Osteocyte (in vitro differentiated cells): ENCODE data around the gene RNF212. TPM values are rescaled to one million over a fixed set of nuclear protein-coding genes. Genes with fewer than 3 reads are reported as not detected.

Experiments
- DNase-seq: peaks from one replicate; pipeline ENCODE4 v3.0.0; 2021; ENCODE audit warnings: mixed read lengths; ENCODE audit not compliant: unreplicated experiment; ENCODE audit errors: extremely low spot score
- H3K27ac Mint-ChIP-seq: one replicate; pipeline ENCODE4 v1.8.0; 2021; ENCODE audit warnings: mild to moderate bottlenecking, mixed read lengths; ENCODE audit not compliant: unreplicated experiment
- H3K27me3 Mint-ChIP-seq: one replicate; pipeline ENCODE4 v1.8.0; 2021; ENCODE audit warnings: mixed read lengths; ENCODE audit not compliant: unreplicated experiment
- H3K36me3 Mint-ChIP-seq: one replicate; pipeline ENCODE4 v1.8.0; 2021; ENCODE audit warnings: mixed read lengths; ENCODE audit not compliant: unreplicated experiment
- H3K4me1 Mint-ChIP-seq: one replicate; pipeline ENCODE4 v1.8.0; 2021; ENCODE audit warnings: mixed read lengths; ENCODE audit not compliant: unreplicated experiment
- H3K4me3 Mint-ChIP-seq: one replicate; pipeline ENCODE4 v1.8.0; 2021; ENCODE audit warnings: mild to moderate bottlenecking, moderate library complexity, mixed read lengths; ENCODE audit not compliant: unreplicated experiment
- H3K9me3 Mint-ChIP-seq: one replicate; pipeline ENCODE4 v1.8.0; 2021; ENCODE audit warnings: mixed read lengths; ENCODE audit not compliant: unreplicated experiment
- total RNA-seq: library from RNA; stranded (reverse); gene quantifications from 2 replicates; pipeline ENCODE4 v1.2.1, GENCODE V29; 2021
- TF ChIP-seq, protein P1 (sequence below): fragments of 200-600 bp; sonication (generic); IDR thresholded peaks from 2 replicates; pipeline ENCODE4 v1.5.0; 2021; ENCODE audit warnings: antibody characterized with exemption, mild to moderate bottlenecking, moderate library complexity

Gene RNF212
- total RNA-seq, 1 donor from 2014 or later, result 3.8 TPM

GRCh38 chr4:1024882-1025545, 88.3 kb downstream of the RNF212 start:
- H3K27me3 Mint-ChIP-seq, result no peaks in the 10 kb centered on the region
- no peak for DNase-seq
- H3K36me3 Mint-ChIP-seq, result peaks cover 4% of the 10 kb centered on the region
- TF ChIP-seq, protein P1, sequence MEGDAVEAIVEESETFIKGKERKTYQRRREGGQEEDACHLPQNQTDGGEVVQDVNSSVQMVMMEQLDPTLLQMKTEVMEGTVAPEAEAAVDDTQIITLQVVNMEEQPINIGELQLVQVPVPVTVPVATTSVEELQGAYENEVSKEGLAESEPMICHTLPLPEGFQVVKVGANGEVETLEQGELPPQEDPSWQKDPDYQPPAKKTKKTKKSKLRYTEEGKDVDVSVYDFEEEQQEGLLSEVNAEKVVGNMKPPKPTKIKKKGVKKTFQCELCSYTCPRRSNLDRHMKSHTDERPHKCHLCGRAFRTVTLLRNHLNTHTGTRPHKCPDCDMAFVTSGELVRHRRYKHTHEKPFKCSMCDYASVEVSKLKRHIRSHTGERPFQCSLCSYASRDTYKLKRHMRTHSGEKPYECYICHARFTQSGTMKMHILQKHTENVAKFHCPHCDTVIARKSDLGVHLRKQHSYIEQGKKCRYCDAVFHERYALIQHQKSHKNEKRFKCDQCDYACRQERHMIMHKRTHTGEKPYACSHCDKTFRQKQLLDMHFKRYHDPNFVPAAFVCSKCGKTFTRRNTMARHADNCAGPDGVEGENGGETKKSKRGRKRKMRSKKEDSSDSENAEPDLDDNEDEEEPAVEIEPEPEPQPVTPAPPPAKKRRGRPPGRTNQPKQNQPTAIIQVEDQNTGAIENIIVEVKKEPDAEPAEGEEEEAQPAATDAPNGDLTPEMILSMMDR, result no peak
- no peak overlapping the region for H3K27ac Mint-ChIP-seq
- H3K4me3 Mint-ChIP-seq, result no peak overlapping the region
- H3K9me3 Mint-ChIP-seq, result no peaks in the 10 kb centered on the region
- peaks cover 11% of the 10 kb centered on the region for H3K4me1 Mint-ChIP-seq

DNA sequence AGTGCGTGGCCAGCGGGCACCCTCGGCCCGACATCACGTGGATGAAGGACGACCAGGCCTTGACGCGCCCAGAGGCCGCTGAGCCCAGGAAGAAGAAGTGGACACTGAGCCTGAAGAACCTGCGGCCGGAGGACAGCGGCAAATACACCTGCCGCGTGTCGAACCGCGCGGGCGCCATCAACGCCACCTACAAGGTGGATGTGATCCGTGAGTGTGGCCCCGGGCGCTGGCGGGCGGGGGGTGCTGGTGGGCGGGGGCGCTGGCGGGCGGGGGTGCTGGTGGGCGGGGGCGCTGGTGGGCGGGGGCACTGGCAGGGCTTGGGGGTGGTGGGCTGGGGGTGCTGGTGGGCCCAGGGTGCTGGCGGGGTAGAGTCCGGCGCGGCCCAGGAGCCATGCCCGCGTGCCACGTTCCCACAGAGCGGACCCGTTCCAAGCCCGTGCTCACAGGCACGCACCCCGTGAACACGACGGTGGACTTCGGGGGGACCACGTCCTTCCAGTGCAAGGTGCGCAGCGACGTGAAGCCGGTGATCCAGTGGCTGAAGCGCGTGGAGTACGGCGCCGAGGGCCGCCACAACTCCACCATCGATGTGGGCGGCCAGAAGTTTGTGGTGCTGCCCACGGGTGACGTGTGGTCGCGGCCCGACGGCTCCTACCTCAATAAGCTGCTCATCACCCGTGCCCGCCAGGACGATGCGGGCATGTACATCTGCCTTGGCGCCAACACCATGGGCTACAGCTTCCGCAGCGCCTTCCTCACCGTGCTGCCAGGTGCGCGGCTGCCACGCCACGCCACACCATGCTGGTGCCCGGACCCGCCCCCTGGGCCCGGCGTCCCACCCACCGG, 89.2 kb downstream of the RNF212 start:
- H3K27me3 Mint-ChIP-seq, result no peaks in the 10 kb centered on the region

DNA sequence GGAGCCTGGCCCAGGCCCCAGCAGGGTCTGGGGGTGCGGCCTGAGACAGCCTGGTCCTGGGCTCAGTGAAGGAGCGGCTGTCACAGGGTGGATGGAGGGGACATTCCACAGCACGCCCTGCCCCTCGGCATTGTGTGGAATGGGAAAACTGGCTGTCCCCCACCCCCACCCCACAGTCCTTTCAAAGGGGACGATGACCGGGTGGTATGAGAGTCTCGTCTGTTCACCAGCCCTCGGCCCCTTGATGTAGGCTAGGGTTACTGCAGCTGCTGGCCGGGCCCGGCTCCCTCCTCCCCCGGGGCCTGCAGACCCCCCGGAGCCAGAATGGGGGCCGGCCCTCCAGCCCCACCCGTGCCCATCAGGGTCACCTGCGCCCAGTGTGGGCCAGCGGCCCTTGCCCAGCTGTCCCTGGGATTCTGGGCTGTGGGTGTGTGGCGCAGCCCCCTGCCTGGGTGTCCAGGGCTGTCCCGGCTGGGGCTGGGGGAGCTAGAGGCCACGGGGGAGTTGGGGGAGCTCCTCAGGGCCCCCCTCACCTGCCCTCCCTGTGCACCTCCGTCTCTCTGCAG, 90.2 kb downstream of the RNF212 start:
- Mint-ChIP-seq H3K9me3 (no peaks in the 10 kb centered on the region), H3K4me3 (no peak overlapping the region), H3K27ac (no peak overlapping the region), H3K36me3 (peaks cover 4% of the 10 kb centered on the region), H3K27me3 (no peaks in the 10 kb centered on the region), H3K4me1 (peaks cover 17% of the 10 kb centered on the region)
- TF ChIP-seq, protein P1, result no peak
- no peak for DNase-seq

More for the DNA sequence above, 89.2 kb downstream of the RNF212 start:
- TF ChIP-seq, protein P1, result no peak
- Mint-ChIP-seq H3K4me3 (no peak overlapping the region), H3K27ac (no peak overlapping the region), H3K4me1 (peaks cover 14% of the 10 kb centered on the region), H3K9me3 (no peaks in the 10 kb centered on the region), H3K36me3 (peaks cover 4% of the 10 kb centered on the region)
- DNase-seq, result no peak

DNA sequence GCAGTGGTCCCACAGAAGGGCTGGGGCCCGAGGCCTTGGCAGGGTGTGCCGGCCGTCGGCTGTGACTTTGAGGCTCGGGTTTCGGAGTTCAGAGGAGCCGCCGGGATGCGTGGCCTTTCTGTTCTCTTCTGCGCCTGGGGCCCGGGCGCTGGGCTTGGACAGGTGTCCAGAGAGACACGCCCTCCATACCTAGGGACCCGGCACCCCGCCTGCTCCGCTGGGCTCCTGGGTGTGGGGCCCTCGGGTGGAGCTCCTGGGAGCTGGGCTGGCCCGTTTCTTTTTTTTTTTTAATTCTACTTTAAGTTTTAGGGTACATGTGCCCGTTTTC, 90.7 kb downstream of the RNF212 start:
- TF ChIP-seq, protein P1, result no peak
- no peak overlapping the region for H3K4me3 Mint-ChIP-seq
- H3K27me3 Mint-ChIP-seq, result no peaks in the 10 kb centered on the region
- H3K4me1 Mint-ChIP-seq, result peaks cover 17% of the 10 kb centered on the region
- H3K27ac Mint-ChIP-seq, result no peak overlapping the region
- H3K36me3 Mint-ChIP-seq, result peaks cover 4% of the 10 kb centered on the region
- DNase-seq, result no peak
- H3K9me3 Mint-ChIP-seq, result no peaks in the 10 kb centered on the region
